HepG2 (cell line): ENCODE results near the gene PPP1R9A. TPM values are rescaled to one million over a fixed set of nuclear protein-coding genes. Genes with fewer than 3 reads are reported as not detected.
A peak's percentile ranks its signal among the peaks of the same experiment; 100 is the strongest.

Experiments
- AGO2 ChIP-seq: fragments of 200-400 bp; formaldehyde crosslinking; optimal IDR thresholded peaks from 2 replicates; pipeline ENCODE3; 2017; ENCODE audit warnings: mild to moderate bottlenecking, low read depth, low read length, moderate library complexity
- DMTF1 ChIP-seq: sonication (generic); formaldehyde crosslinking; IDR thresholded peaks from 2 replicates; pipeline ENCODE4 v1.4.0; 2020; ENCODE audit warnings: mild to moderate bottlenecking, missing genetic modification reagents
- DNMT1 ChIP-seq: sonication (generic); formaldehyde crosslinking; IDR thresholded peaks from 2 replicates; pipeline ENCODE4 v1.5.1; 2020; ENCODE audit warnings: mild to moderate bottlenecking, missing genetic modification reagents
- HINFP ChIP-seq: sonication (generic); formaldehyde crosslinking; IDR thresholded peaks from 2 replicates; pipeline ENCODE4 v1.4.0; 2020; ENCODE audit warnings: low read depth, mild to moderate bottlenecking, missing genetic modification reagents
- KLF13 ChIP-seq: sonication (generic); formaldehyde crosslinking; IDR thresholded peaks from 2 replicates; pipeline ENCODE4 v1.4.0; 2020; ENCODE audit warnings: mild to moderate bottlenecking, missing genetic modification reagents
- MAZ ChIP-seq, 2 experiments: sonication (generic) in 1 of 2; formaldehyde crosslinking in 1 of 2; IDR thresholded peaks; 2 replicates each; pipeline versions ENCODE4 v1.5.0 to v1.6.1; 2012 to 2020; ENCODE audit warnings: low read depth in 2 of 2, mild to moderate bottlenecking in 2 of 2, borderline replicate concordance in 1 of 2, improper control_type of control experiment in 1 of 2, low read length in 1 of 2, missing genetic modification reagents in 1 of 2, moderate library complexity in 1 of 2
- NR0B2 ChIP-seq: sonication (generic); formaldehyde crosslinking; IDR thresholded peaks from 2 replicates; pipeline ENCODE4 v1.4.0; 2020; ENCODE audit warnings: mild to moderate bottlenecking, missing genetic modification reagents
- PHF21A ChIP-seq: sonication (generic); formaldehyde crosslinking; IDR thresholded peaks from 2 replicates; pipeline ENCODE4 v1.5.0; 2020; ENCODE audit warnings: mild to moderate bottlenecking, missing genetic modification reagents
- RXRA ChIP-seq: sonication (generic); formaldehyde crosslinking; IDR thresholded peaks from 2 replicates; pipeline ENCODE4 v1.5.1; 2020; ENCODE audit warnings: missing genetic modification reagents
- ZBTB10 ChIP-seq: sonication (generic); formaldehyde crosslinking; IDR thresholded peaks from 2 replicates; pipeline ENCODE4 v1.4.0; 2020; ENCODE audit warnings: missing genetic modification reagents, borderline replicate concordance
- ZBTB38 ChIP-seq: sonication (generic); formaldehyde crosslinking; IDR thresholded peaks from 2 replicates; pipeline ENCODE4 v1.5.1; 2020; ENCODE audit warnings: mild to moderate bottlenecking, missing genetic modification reagents
- ZBTB7A ChIP-seq: sonication (generic); formaldehyde crosslinking; IDR thresholded peaks from 2 replicates; pipeline ENCODE4 v1.8.0; 2022; ENCODE audit warnings: mild to moderate bottlenecking, missing genetic modification reagents
- ZFP36L2 ChIP-seq: sonication (generic); formaldehyde crosslinking; IDR thresholded peaks from 2 replicates; pipeline ENCODE4 v1.4.0; 2020; ENCODE audit warnings: missing genetic modification reagents
- ZNF180 ChIP-seq: sonication (generic); formaldehyde crosslinking; IDR thresholded peaks from 2 replicates; pipeline ENCODE4 v1.4.0; 2020; ENCODE audit warnings: low read depth, missing genetic modification reagents, borderline replicate concordance
- ZNF329 ChIP-seq: sonication (generic); formaldehyde crosslinking; IDR thresholded peaks from 2 replicates; pipeline ENCODE4 v1.9.0; 2021; ENCODE audit warnings: low read depth, mild to moderate bottlenecking, missing genetic modification reagents
- ZNF362 ChIP-seq: sonication (generic); formaldehyde crosslinking; IDR thresholded peaks from 2 replicates; pipeline ENCODE4 v1.4.0; 2020; ENCODE audit warnings: missing genetic modification reagents, mild to moderate bottlenecking, borderline replicate concordance
- ZNF383 ChIP-seq: sonication (generic); formaldehyde crosslinking; IDR thresholded peaks from 2 replicates; pipeline ENCODE4 v1.4.0; 2020; ENCODE audit warnings: missing genetic modification reagents, mild to moderate bottlenecking, borderline replicate concordance
- ZNF552 ChIP-seq: sonication (generic); formaldehyde crosslinking; IDR thresholded peaks from 2 replicates; pipeline ENCODE4 v1.9.0; 2022; ENCODE audit warnings: missing genetic modification reagents, mild to moderate bottlenecking, borderline replicate concordance
- ZSCAN21 ChIP-seq: sonication (generic); formaldehyde crosslinking; IDR thresholded peaks from 2 replicates; pipeline ENCODE4 v1.8.0; 2022; ENCODE audit warnings: mild to moderate bottlenecking, missing genetic modification reagents, moderate library complexity, borderline replicate concordance
- polyA plus RNA-seq, 8 experiments: library from polyadenylated mRNA; depleted of rRNA in 3 of 8; stranded (reverse) in 7 of 8; unstranded in 1 of 8; fragments of >200 nt; fragmentation: Illumina TruSeq in 4 of 8; extraction: Trizol in 4 of 8; gene quantifications; 2 replicates each; pipeline versions ENCODE4 v1.2.1 to v1.2.3, GENCODE V29; 2011 to 2016; ENCODE audit warnings: low read depth in 4 of 8, missing spikeins in 1 of 8, mixed read lengths in 1 of 8; ENCODE audit not compliant: insufficient read depth in 1 of 8
- total RNA-seq, 5 experiments: library from RNA; depleted of rRNA; stranded (reverse); fragments of >200 nt; fragmentation: Illumina TruSeq; extraction: Trizol; gene quantifications; 2 replicates each; pipeline ENCODE4 v1.2.3, GENCODE V29; 2016; ENCODE audit warnings: low read depth in 1 of 5

The PPP1R9A gene
- total and polyA plus RNA-seq, 2 of the 13 experiments (the other 11 are each of a cell fraction or from before 2014, with no cell fraction given), result 11.4 to 31.9 TPM

- TF ChIP-seq ZBTB10 (peak; percentile 75; the same call in 1 of the 2 replicates), KLF13 (CRISPR knock-in tag) (no peak), MAZ (IDR thresholded peaks at IDR 0.05; ENCODE audit: borderline replicate concordance, low read depth, low read length) (no peak), MAZ (CRISPR knock-in tag; IDR thresholded peaks at IDR 0.05; ENCODE audit: low read depth) (peak; percentile 75), PHF21A (CRISPR knock-in tag) (no peak; the same call in 1 of the 2 replicates), RXRA (CRISPR knock-in tag) (peak; percentile 80), ZFP36L2 (no peak), NR0B2 (CRISPR knock-in tag) (no peak), AGO2 (peak; percentile 69), ZNF552 (CRISPR knock-in tag) (peak; percentile 71; the same call in 1 of the 2 replicates), HINFP (CRISPR knock-in tag) (no peak), ZSCAN21 (peak; percentile 91), DNMT1 (CRISPR knock-in tag) (no peak), ZNF383 (CRISPR knock-in tag) (no peak), ZBTB38 (peak; percentile 76; the same call in 1 of the 2 replicates), ZNF180 (no peak), ZNF362 (CRISPR knock-in tag) (peak; percentile 44; the same call in 1 of the 2 replicates), DMTF1 (0 out of 2 replicates have a peak, but pooled peaks have one; percentile 50), ZBTB7A (CRISPR knock-in tag) (0 out of 2 replicates have a peak, but pooled peaks have one; percentile 65), ZNF329 (CRISPR knock-in tag) (no peak)
These were observed at the start of gene PPP1R9A (continued) for GRCh38 chr7:94907026-94907810.
